Caco-2 (cell line): ENCODE measurements around the gene UBR3. TPM values are rescaled to one million over a fixed set of nuclear protein-coding genes. Genes with fewer than 3 reads are reported as not detected.

ENCODE experiments used
- Bru-seq: library from RNA; stranded (reverse); fragments of 400-500 nt; gene quantifications from one replicate; lab custom pipeline; 2021; lab: Mats Ljungman, UMichigan
- BruChase-seq, 2 experiments: library from RNA; stranded (reverse); fragments of 400-500 nt; gene quantifications; one replicate each; lab custom pipeline; 2021; lab: Mats Ljungman, UMichigan
- BruUV-seq: library from RNA; stranded (reverse); fragments of 400-500 nt; replicated peaks from 2 replicates; lab custom pipeline; 2021; lab: Mats Ljungman, UMichigan
- CTCF ChIA-PET: fragments of 300-600 bp; sonication (Branson Sonifier 250); formaldehyde crosslinking; loops from one replicate; lab custom pipeline; 2022; ENCODE audit warnings: antibody characterized with exemption; lab: Charles Lee
- POLR2A ChIA-PET: fragments of 300-600 bp; sonication (Branson Sonifier 250); formaldehyde crosslinking; loops from one replicate; lab custom pipeline; 2022; ENCODE audit warnings: antibody characterized with exemption; lab: Charles Lee
- DNase-seq, 2 experiments: peaks; one replicate each; pipeline versions ENCODE4 v3.0.0 to v3.0.0-alpha.2; 2020 to 2022
- H3K27me3 ChIP-seq: replicated peaks from 2 replicates; pipeline ENCODE4 v1.6.0; 2011; ENCODE audit warnings: low read length; ENCODE audit not compliant: control insufficient read depth, insufficient read depth
- H3K36me3 ChIP-seq: 2 replicates; pipeline ENCODE4 v1.5.1; 2011; ENCODE audit warnings: low read length; ENCODE audit not compliant: control insufficient read depth, insufficient read depth
- H3K4me1 ChIP-seq: fragments of 250-450 bp; sonication (Bioruptor Pico); 2 replicates; pipeline ENCODE4 v1.5.1; 2020; ENCODE audit warnings: mild to moderate bottlenecking
- H3K4me3 ChIP-seq: 2 replicates; pipeline ENCODE4 v1.5.1; 2011; ENCODE audit warnings: low read depth, mild to moderate bottlenecking, control low read depth, low read length
- H3K9me3 ChIP-seq: fragments of 250-450 bp; sonication (Bioruptor Pico); 2 replicates; pipeline ENCODE4 v1.5.1; 2020; ENCODE audit warnings: mild to moderate bottlenecking, moderate library complexity
- H3K27ac Mint-ChIP-seq: one replicate; pipeline ENCODE4 v1.8.0; 2022; ENCODE audit warnings: mixed read lengths; ENCODE audit not compliant: unreplicated experiment
- H3K27me3 Mint-ChIP-seq: one replicate; pipeline ENCODE4 v1.8.0; 2022; ENCODE audit warnings: mixed read lengths; ENCODE audit not compliant: insufficient read depth, unreplicated experiment
- H3K36me3 Mint-ChIP-seq: one replicate; pipeline ENCODE4 v1.8.0; 2022; ENCODE audit warnings: mild to moderate bottlenecking, mixed read lengths; ENCODE audit not compliant: insufficient read depth, unreplicated experiment
- H3K4me1 Mint-ChIP-seq: one replicate; pipeline ENCODE4 v1.8.0; 2022; ENCODE audit warnings: low read depth, mixed read lengths; ENCODE audit not compliant: unreplicated experiment
- H3K4me3 Mint-ChIP-seq: one replicate; pipeline ENCODE4 v1.8.0; 2022; ENCODE audit warnings: mild to moderate bottlenecking, moderate library complexity, mixed read lengths; ENCODE audit not compliant: unreplicated experiment
- H3K9me3 Mint-ChIP-seq: one replicate; pipeline ENCODE4 v1.8.0; 2022; ENCODE audit warnings: mixed read lengths; ENCODE audit not compliant: unreplicated experiment
- CTCF ChIP-seq, 2 experiments: fragments of 200-600 bp in 1 of 2; IDR thresholded peaks; 1 replicate in 1 of 2; 2 replicates in 1 of 2; pipeline versions ENCODE4 v1.5.1 to v1.8.0; 2011 to 2022; ENCODE audit warnings: antibody characterized with exemption in 1 of 2, control low read depth in 1 of 2, inconsistent platforms in 1 of 2, low read depth in 1 of 2, low read length in 1 of 2, mild to moderate bottlenecking in 1 of 2, moderate library complexity in 1 of 2; ENCODE audit not compliant: insufficient read depth in 1 of 2, severe bottlenecking in 1 of 2, unreplicated experiment in 1 of 2
- intact Hi-C: fragments of 100-400 bp; cut with micrococcal nuclease; formaldehyde crosslinking; loops from one replicate; pipeline ENCODE4 v1.10.0; 2022; ENCODE audit not compliant: unreplicated experiment
- long read RNA-seq: library from polyadenylated mRNA; stranded (forward); transcript quantifications from one replicate; pipeline ENCODE4 v2.0.0, GENCODE V29; 2022
- total RNA-seq: library from RNA; stranded (reverse); gene quantifications from 2 replicates; pipeline ENCODE4 v1.2.3, GENCODE V29; 2022

UBR3 gene
- total RNA-seq (32.6 and 35.7 TPM in 2 replicates), Bru-seq, nascent RNA (percentile 83 among the genes with signal in this experiment), BruChase-seq, experiment 1, labeled RNA remaining after a 2-hour chase (percentile 81 among the genes with signal in this experiment), BruChase-seq, experiment 2, labeled RNA remaining after a 6-hour chase (percentile 79 among the genes with signal in this experiment)
- long read RNA-seq, full-length matches to known transcripts: 2 of 15 reads
- long read RNA-seq, partial matches to known transcripts: 4 of 15 reads
- long read RNA-seq, other reads (novel, unspliced or antisense): 9 of 15 reads

- H3K27me3 Mint-ChIP-seq: no peaks in the 10 kb centered on the region
- no peak for TF ChIP-seq CTCF (IDR thresholded peaks at IDR 0.05; ENCODE audit: insufficient read depth in 1 of 2, low read depth in 1 of 2, low read length in 1 of 2, severe bottlenecking in 1 of 2, unreplicated experiment in 1 of 2)
- CTCF ChIA-PET: interaction anchor here (0.5 to 1.3 kb wide), 6 partner anchors 50 to 375 kb away, joined by 3 to 14 read pairs (median 6); partner anchors contain the start of gene BBS5
These were observed at the start of gene UBR3 for GRCh38 chr2:169827272-169828140. UBR3 (plus strand) TSS chr2:169827454; CDS start chr2:169827508, 54 bp downstream.

GRCh38 chr2:169778446-169778845 lies 48.8 kb upstream of the UBR3 start:
- no peaks in the 10 kb centered on the region for H3K36me3 ChIP-seq
- DNase-seq: no peak
- CTCF ChIA-PET: no interaction called here

More at GRCh38 chr2:169827272-169828140, at the start of gene UBR3:
- Mint-ChIP-seq H3K36me3 (peaks cover 31% of the 10 kb centered on the region), H3K4me1 (peaks cover 19% of the 10 kb centered on the region), H3K4me3 (peak within 1 kb of the TSS; percentile 92), H3K9me3 (no peaks in the 10 kb centered on the region), H3K27ac (peak within 1 kb of the TSS; percentile 12)
- H3K9me3 ChIP-seq: no peaks in the 10 kb centered on the region
- no TSS peak for BruUV-seq
- DNase-seq: peak; percentile 94 to 96
- peak within 1 kb of the TSS; percentile 70 for H3K4me3 ChIP-seq
- H3K27me3 ChIP-seq: no peaks in the 10 kb centered on the region
- no peaks in the 10 kb centered on the region for H3K36me3 ChIP-seq
- POLR2A ChIA-PET: interaction anchor here (0.6 to 1.1 kb wide), 5 partner anchors 8 to 318 kb away, joined by 3 to 6 read pairs (median 3); no protein-coding TSS in a partner anchor
- peaks cover 4% of the 10 kb centered on the region for H3K4me1 ChIP-seq
- intact Hi-C loops: loop anchor here (5.0 kb wide), 1 partner anchor 65 kb away; no protein-coding TSS in a partner anchor

More at GRCh38 chr2:169778446-169778845, 48.8 kb upstream of the UBR3 start:
- POLR2A ChIA-PET: no interaction called here
- H3K4me3 Mint-ChIP-seq: no peak overlapping the region
- Histone ChIP-seq H3K9me3 (no peaks in the 10 kb centered on the region), H3K4me3 (no peak overlapping the region), H3K27me3 (no peaks in the 10 kb centered on the region), H3K4me1 (no peaks in the 10 kb centered on the region)
- no peak overlapping the region for H3K27ac Mint-ChIP-seq
- no peak for TF ChIP-seq CTCF (IDR thresholded peaks at IDR 0.05; ENCODE audit: insufficient read depth in 1 of 2, low read depth in 1 of 2, low read length in 1 of 2, severe bottlenecking in 1 of 2, unreplicated experiment in 1 of 2)
- H3K4me1 Mint-ChIP-seq: no peaks in the 10 kb centered on the region
- intact Hi-C loops: no loop called here
- no peaks in the 10 kb centered on the region for H3K27me3 Mint-ChIP-seq
- H3K36me3 Mint-ChIP-seq: no peaks in the 10 kb centered on the region
- no TSS peak for BruUV-seq
- H3K9me3 Mint-ChIP-seq: no peaks in the 10 kb centered on the region
